T-helper 2 cell treated with Interferon-gamma antibody and Interleukin-4, amounts not matched to agents 100 ng/mL and 5 ng/mL, for 36 hours (primary cell): ENCODE data around the gene RILPL2. TPM values are rescaled to one million over a fixed set of nuclear protein-coding genes. Genes with fewer than 3 reads are reported as not detected.
"Not testable (repeated sequence)": the region's sequence is repeated elsewhere in the genome, so short reads cannot be mapped to it uniquely, and the experiment has no call there.

Source experiments
- intact Hi-C: fragments of 100-400 bp; cut with micrococcal nuclease; formaldehyde crosslinking; loops from one replicate; pipeline ENCODE4 v1.15.1; 2023
- total RNA-seq: library from RNA; stranded (reverse); gene quantifications from 2 replicates; pipeline ENCODE4 v1.2.3, GENCODE V29; 2022

Gene RILPL2
- total RNA-seq, 1 donor from 2014 or later, result 7.1 TPM

GRCh38 chr12:123385536-123385935 lies 50.9 kb downstream of the RILPL2 start:
- intact Hi-C loops, result not testable (repeated sequence)

DNA sequence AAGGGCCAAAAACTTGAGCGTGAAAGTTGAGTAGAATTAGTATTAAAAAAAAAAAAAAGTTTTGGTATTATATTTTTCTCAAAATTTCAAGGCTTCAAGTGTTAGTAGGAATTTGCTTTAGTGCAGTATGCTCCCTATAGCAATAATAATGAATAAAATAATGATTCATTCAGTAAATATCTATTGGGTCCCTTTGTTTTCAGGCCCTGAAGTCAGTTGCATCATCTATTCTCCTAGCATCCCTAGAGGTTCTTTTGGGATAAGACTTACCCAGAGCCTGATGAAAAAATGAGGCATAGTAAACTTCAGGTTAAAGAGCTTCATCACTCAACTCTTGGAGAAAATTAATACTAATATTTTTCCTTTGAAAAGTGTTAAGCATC lies 51.5 kb downstream of the RILPL2 start:
- intact Hi-C loops, result loop anchor here (1.0 kb wide), 1 partner anchor 20 kb away; no protein-coding TSS in a partner anchor

DNA sequence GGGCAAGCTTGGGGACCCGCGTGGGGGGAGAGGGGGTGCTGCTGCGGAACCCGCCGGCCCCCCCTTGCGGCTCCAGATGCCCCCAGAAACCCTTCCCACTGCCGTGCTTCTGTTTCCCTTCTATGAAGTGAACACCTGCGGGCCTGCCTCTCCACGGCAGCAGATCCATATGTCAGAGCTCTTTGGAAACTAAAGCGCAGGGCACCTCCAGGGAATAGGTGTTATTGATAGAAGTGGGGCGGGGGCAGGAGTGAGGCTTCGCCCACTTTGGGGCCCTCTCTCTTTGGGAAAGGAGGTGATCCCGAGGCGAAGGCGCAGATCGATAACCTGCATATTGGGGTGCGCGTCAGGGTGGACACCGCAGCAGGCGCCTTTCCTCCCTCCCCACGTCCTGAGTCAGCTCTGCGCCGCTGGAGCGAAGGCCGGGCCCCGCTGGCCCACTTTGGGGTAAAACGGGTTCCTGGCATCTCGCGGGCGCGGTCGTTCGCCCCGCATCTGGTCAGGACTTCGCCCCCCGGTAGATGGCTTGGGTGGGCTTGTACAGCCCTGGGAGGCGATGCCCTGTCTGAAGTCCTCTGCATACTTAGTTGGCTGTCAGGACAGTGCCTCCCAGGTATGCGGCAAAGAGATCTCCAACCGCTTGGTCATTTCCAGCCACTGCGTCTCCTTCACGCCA lies 52.0 kb downstream of the RILPL2 start:
- intact Hi-C loops, result loop anchor here (1.0 kb wide), 1 partner anchor 19 kb away; no protein-coding TSS in a partner anchor

DNA sequence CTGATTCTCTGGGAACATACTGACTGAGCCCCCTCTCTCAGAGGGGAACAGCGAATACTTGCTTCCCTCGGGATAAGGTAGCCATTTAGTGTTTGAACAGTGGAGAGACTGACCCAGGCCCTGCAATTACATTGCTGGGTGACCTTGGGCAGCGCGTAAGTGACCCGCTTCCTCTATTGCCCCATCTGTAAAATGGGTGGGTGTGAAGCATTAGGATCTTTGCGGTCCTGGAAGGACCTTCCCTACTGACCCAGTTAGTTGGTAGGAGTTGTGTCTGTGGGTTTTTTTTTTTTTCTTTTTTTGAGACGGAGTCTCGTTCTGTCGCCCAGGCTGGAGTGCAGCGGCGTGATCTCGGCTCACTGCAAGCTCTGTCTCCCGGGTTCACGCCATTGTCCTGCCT lies 53.8 kb downstream of the RILPL2 start:
- intact Hi-C loops, result loop anchor here (1.0 kb wide), 1 partner anchor 202 kb away; the partner anchor contains the start of gene TMED2

- intact Hi-C loops, result no loop called here
These were observed 57.1 kb downstream of the RILPL2 start for GRCh38 chr12:123379391-123379790.

DNA sequence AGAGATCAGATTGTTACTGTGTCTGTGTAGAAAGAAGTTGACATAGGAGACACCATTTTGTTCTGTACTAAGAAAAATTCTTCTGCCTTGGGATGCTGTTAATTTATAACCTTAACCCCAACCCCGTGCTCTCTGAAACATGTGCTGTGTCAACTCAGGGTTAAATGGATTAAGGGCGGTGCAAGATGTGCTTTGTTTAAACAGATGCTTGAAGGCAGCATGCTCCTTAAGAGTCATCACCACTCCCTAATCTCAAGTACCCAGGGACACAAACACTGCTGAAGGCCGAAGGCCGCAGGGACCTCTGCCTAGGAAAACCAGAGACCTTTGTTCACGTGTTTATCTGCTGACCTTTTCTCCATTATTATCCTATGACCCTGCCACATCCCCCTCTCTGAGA lies 64.1 kb downstream of the RILPL2 start:
- intact Hi-C loops, result not testable (repeated sequence)

DNA sequence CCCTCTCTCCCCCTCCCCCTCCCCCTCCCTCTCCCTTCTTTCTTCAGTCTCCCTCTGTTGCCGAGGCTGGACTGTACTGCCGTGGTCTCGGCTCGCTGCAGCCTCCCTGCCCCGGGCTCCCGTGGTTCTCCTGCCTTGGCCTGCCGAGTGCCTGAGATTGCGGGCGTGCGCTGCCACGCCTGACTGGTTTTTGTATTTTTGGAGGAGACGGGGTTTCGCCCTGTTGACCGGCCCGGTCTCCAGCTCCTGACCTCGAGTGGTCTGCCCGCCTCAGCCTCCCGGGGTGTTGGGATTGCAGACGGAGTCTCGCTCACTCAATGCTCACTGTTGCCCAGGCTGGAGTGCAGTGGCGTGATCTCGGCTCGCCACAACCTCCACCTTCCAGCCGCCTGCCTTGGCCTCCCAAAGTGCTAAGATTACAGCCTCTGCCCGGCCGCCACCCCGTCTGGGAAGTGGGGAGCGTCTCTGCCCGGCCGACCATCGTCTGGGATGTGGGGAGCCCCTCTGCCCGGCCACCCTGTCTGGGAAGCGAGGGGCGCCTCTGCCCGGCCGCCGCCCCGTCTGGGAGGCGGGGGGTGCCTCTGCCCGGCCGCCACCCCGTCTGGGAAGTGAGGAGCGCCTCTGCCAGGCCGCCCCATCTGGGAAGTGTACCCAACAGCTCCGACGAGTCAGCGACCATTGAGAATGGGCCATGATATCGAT lies 64.7 kb downstream of the RILPL2 start:
- intact Hi-C loops, result not testable (repeated sequence)

- intact Hi-C loops, result no loop called here
These were observed 67.3 kb downstream of the RILPL2 start for GRCh38 chr12:123369229-123369628.

GRCh38 chr12:123368431-123368830 lies 68.1 kb downstream of the RILPL2 start:
- intact Hi-C loops, result not testable (repeated sequence)

DNA sequence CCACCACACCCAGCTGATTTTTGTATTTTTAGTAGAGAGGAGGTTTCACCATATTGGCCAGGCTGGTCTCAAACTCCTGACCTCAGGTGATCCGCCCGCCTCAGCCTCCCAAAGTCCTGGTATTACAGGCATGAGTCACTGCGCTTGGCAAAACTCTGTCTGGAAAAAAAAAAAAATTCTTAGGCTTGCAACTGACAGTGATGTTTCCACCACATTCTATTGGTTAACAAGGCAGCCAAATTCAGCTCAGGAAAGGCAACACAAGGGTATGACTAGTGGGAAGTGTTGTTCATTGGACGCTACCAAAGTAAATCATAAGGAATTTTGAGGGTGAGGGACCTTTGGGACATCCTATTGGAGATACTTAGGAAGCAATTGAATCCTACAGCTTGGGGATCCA lies 69.0 kb downstream of the RILPL2 start:
- intact Hi-C loops, result no loop called here

Other genes starting within 250 kb of the RILPL2 start
- 106 and 107 TPM in 2 replicates for gene MPHOSPH9, start 203.5 kb downstream of the RILPL2 start, total RNA-seq
- gene MTRFR, start 203.2 kb downstream of the RILPL2 start, total RNA-seq, result 25.8 and 27.4 TPM in 2 replicates
- gene CDK2AP1, start 164.8 kb downstream of the RILPL2 start, total RNA-seq, result 61.3 and 68.0 TPM in 2 replicates
- 41.9 and 42.6 TPM in 2 replicates for gene SBNO1, start 71.8 kb downstream of the RILPL2 start, total RNA-seq
- 64.9 and 65.8 TPM in 2 replicates for gene KMT5A, start 52.6 kb downstream of the RILPL2 start, total RNA-seq
- 27.6 and 32.4 TPM in 2 replicates for gene SNRNP35, start 21.5 kb upstream of the RILPL2 start, total RNA-seq
- 0.70 and 1.2 TPM in 2 replicates for gene RILPL1, start 97.0 kb upstream of the RILPL2 start, total RNA-seq
- gene TMED2, start 147.9 kb upstream of the RILPL2 start, total RNA-seq, result 194 and 215 TPM in 2 replicates
- 44.7 and 46.8 TPM in 2 replicates for gene DDX55, start 165.4 kb upstream of the RILPL2 start, total RNA-seq
- gene EIF2B1, start 197.0 kb upstream of the RILPL2 start, total RNA-seq, result 71.9 and 72.1 TPM in 2 replicates
- gene GTF2H3, start 197.1 kb upstream of the RILPL2 start, total RNA-seq, result 45.4 and 49.6 TPM in 2 replicates
- gene TCTN2, start 234.4 kb upstream of the RILPL2 start, total RNA-seq, result 2.3 and 2.6 TPM in 2 replicates